K562 (cell line): Measurements from ENCODE around the gene USP5. TPM values are rescaled to one million over a fixed set of nuclear protein-coding genes. Genes with fewer than 3 reads are reported as not detected.
A peak's percentile ranks its signal among the peaks of the same experiment; 100 is the strongest.
"Not testable (repeated sequence)": the region's sequence is repeated elsewhere in the genome, so short reads cannot be mapped to it uniquely, and the experiment has no call there.

Experiments
- ATAC-seq: fragments of 200-7000 bp; cut with Tn5 transposase; 3 replicates; pipeline ENCODE4 v1.9.1; 2020; ENCODE audit warnings: moderate library complexity
- BruUV-seq: library from RNA; stranded (reverse); fragments of 400-500 nt; replicated peaks from 2 replicates; lab custom pipeline; 2021; lab: Mats Ljungman, UMichigan
- CTCF ChIA-PET: fragments of 300-600 bp; formaldehyde crosslinking; extraction: SDS; loops from one replicate; lab custom pipeline; 2021; ENCODE audit warnings: low intra/inter-chr PET ratio; lab: Yijun Ruan, JAX
- POLR2A ChIA-PET: fragments of 300-600, 350-650 bp; sonication (Branson Sonifier 250); formaldehyde crosslinking; extraction: SDS; loops from one replicate; lab custom pipeline; 2021; ENCODE audit warnings: antibody characterized with exemption, inconsistent platforms; lab: Yijun Ruan, JAX
- DNase-seq, 4 experiments: peaks; one replicate each; pipeline versions ENCODE4 v3.0.0 to v3.0.0-alpha.2; 2011 to 2018; ENCODE audit warnings: low spot score in 3 of 4, mixed read lengths in 3 of 4; ENCODE audit errors: extremely low read depth in 1 of 4
- FAIRE-seq: peaks from 2 replicates; lab custom pipeline; 2011; peaks lifted over from hg19 to GRCh38; lab: Jason Lieb, UNC
- H2AFZ ChIP-seq: 2 replicates; pipeline ENCODE4 v1.6.0; 2011; ENCODE audit warnings: low read depth, low read length, control low read depth, inconsistent platforms
- H3K27ac ChIP-seq: fragments of 200-600 bp; 3 replicates; pipeline ENCODE4 v1.8.0; 2011; ENCODE audit warnings: low read depth, mild to moderate bottlenecking, control low read depth, inconsistent platforms, low read length, moderate library complexity, mixed read lengths; ENCODE audit errors: extremely low read depth
- H3K27me3 ChIP-seq, 2 experiments: fragments of 300-600 bp in 1 of 2; 2 replicates in 1 of 2; 3 replicates in 1 of 2; pipeline versions ENCODE4 v1.6.0 to v1.8.0; 2011; ENCODE audit warnings: inconsistent platforms in 2 of 2, low read length in 2 of 2, mild to moderate bottlenecking in 1 of 2, mixed read lengths in 1 of 2, moderate library complexity in 1 of 2; ENCODE audit not compliant: control insufficient read depth in 2 of 2, insufficient read depth in 2 of 2
- H3K36me3 ChIP-seq: fragments of 300-600 bp; 3 replicates; pipeline ENCODE4 v1.8.0; 2011; ENCODE audit warnings: mild to moderate bottlenecking, low read length, inconsistent platforms; ENCODE audit not compliant: control insufficient read depth, insufficient read depth
- H3K4me1 ChIP-seq, 2 experiments: fragments of 200-600 bp in 1 of 2; replicated peaks in 1 of 2; 2 replicates in 1 of 2; 3 replicates in 1 of 2; pipeline versions ENCODE4 v1.5.1 to v1.8.0; 2011; ENCODE audit warnings: inconsistent platforms in 2 of 2, low read length in 2 of 2, mild to moderate bottlenecking in 1 of 2, mixed read lengths in 1 of 2, moderate library complexity in 1 of 2; ENCODE audit not compliant: control insufficient read depth in 2 of 2, insufficient read depth in 2 of 2
- H3K4me2 ChIP-seq: 2 replicates; pipeline ENCODE4 v1.6.1; 2011; ENCODE audit warnings: low read length, control low read depth, inconsistent platforms, mixed read lengths; ENCODE audit not compliant: insufficient read depth
- H3K4me3 ChIP-seq: fragments of 200-600 bp; sonication (generic), shearing (Covaris generic); 2 replicates; pipeline ENCODE4 v1.5.1; 2016; ENCODE audit warnings: control low read depth, inconsistent platforms
- H3K79me2 ChIP-seq: fragments of 200-600 bp; 3 replicates; pipeline ENCODE4 v1.8.0; 2011; ENCODE audit warnings: low read length, inconsistent platforms; ENCODE audit not compliant: control insufficient read depth, insufficient read depth
- H3K9ac ChIP-seq, 2 experiments: 2 replicates each; pipeline versions ENCODE4 v1.6.0 to v1.6.1; 2011; ENCODE audit warnings: low read depth in 2 of 2, low read length in 2 of 2, control low read depth in 1 of 2, inconsistent platforms in 1 of 2, mild to moderate bottlenecking in 1 of 2, mixed read lengths in 1 of 2; ENCODE audit not compliant: insufficient read depth in 1 of 2
- H3K9me1 ChIP-seq: one replicate; pipeline ENCODE4 v1.6.0; 2011; ENCODE audit warnings: inconsistent platforms, mild to moderate bottlenecking, low read length, moderate library complexity; ENCODE audit not compliant: control insufficient read depth, insufficient read depth
- H3K9me3 ChIP-seq: replicated peaks from 2 replicates; pipeline ENCODE4 v1.5.1; 2011; ENCODE audit warnings: low read depth, low read length, inconsistent platforms; ENCODE audit not compliant: control insufficient read depth, insufficient read depth
- H4K20me1 ChIP-seq: replicated peaks from 2 replicates; pipeline ENCODE4 v1.6.1; 2011; ENCODE audit warnings: low read length, inconsistent platforms, mixed read lengths; ENCODE audit not compliant: control insufficient read depth, insufficient read depth
- C11orf30 ChIP-seq: fragments of 450-650 bp; IDR thresholded peaks from 2 replicates; pipeline ENCODE4 v1.6.1; 2016; ENCODE audit warnings: low read depth, mild to moderate bottlenecking
- HDAC1 ChIP-seq, 2 experiments: fragments of 450-650 bp; IDR thresholded peaks; 2 replicates each; pipeline ENCODE4 v1.6.1; 2016 to 2017; ENCODE audit warnings: inconsistent platforms in 1 of 2, mild to moderate bottlenecking in 1 of 2, moderate library complexity in 1 of 2
- KDM5B ChIP-seq: fragments of 200-600 bp; sonication (generic); IDR thresholded peaks from 2 replicates; pipeline ENCODE4 v1.6.1; 2012; ENCODE audit warnings: low read depth, mild to moderate bottlenecking, moderate library complexity, low read length, control low read depth, inconsistent platforms; ENCODE audit not compliant: insufficient replicate concordance
- MAFF ChIP-seq: IDR thresholded peaks from 2 replicates; pipeline ENCODE4 v1.6.1; 2012; ENCODE audit warnings: low read length, improper control_type of control experiment
- MAFK ChIP-seq: IDR thresholded peaks from 2 replicates; pipeline ENCODE4 v1.6.1; 2011; ENCODE audit warnings: low read length, improper control_type of control experiment
- XRCC3 ChIP-seq: fragments of 450-650 bp; IDR thresholded peaks from 2 replicates; pipeline ENCODE4 v1.6.1; 2017; ENCODE audit warnings: mild to moderate bottlenecking, moderate library complexity
- ZNF124 ChIP-seq: sonication (generic); formaldehyde crosslinking; IDR thresholded peaks from 2 replicates; pipeline ENCODE4 v1.8.1; 2022; ENCODE audit warnings: missing genetic modification reagents
- ZNF316 ChIP-seq: fragments of 450-650 bp; IDR thresholded peaks from 2 replicates; pipeline ENCODE4 v1.6.1; 2016
- WGBS: fragments of 100-300 bp; shearing (Covaris generic); methylation state at CpG from one replicate; pipeline ENCODE4 v1.1.6; 2016; ENCODE audit warnings: low coverage, mixed read lengths; ENCODE audit not compliant: insufficient coverage; ENCODE audit errors: missing lambda C conversion rate; 5-methylcytosine and 5-hydroxymethylcytosine counted together
- in situ Hi-C: fragments of 300-500 bp; cut with MboI; formaldehyde crosslinking; loops from 4 replicates; pipeline ENCODE4 v1.15.0; 2018; ENCODE audit warnings: inconsistent platforms, mixed read lengths
- intact Hi-C: fragments of 100-400 bp; cut with micrococcal nuclease; formaldehyde crosslinking; loops from 2 replicates; pipeline ENCODE4 v1.14.2; 2022
- polyA plus RNA-seq, 8 experiments: library from polyadenylated mRNA; depleted of rRNA in 4 of 8; stranded (reverse) in 5 of 8; unstranded in 3 of 8; fragments of >200 nt; fragmentation: Nextera tagmentation in 2 of 8; fragmentation: Illumina TruSeq in 1 of 8; extraction: Ambion mirVana in 2 of 8; extraction: Trizol in 1 of 8; gene quantifications; 2 replicates each; pipeline versions ENCODE4 v1.2.1 to v1.2.3, GENCODE V29; 2011 to 2014; ENCODE audit warnings: inconsistent platforms in 1 of 8, missing spikeins in 1 of 8
- total RNA-seq, 7 experiments: library from RNA; depleted of rRNA in 6 of 7; stranded (reverse); fragments of >200 nt in 6 of 7; fragmentation: Illumina TruSeq in 2 of 7; extraction: Trizol in 2 of 7; gene quantifications; 2 replicates each; pipeline versions ENCODE4 v1.2.1 to v1.2.3, GENCODE V29; 2011 to 2021; ENCODE audit warnings: low replicate concordance in 1 of 7

Gene USP5
- total and polyA plus RNA-seq, 9 of the 15 experiments (the other 6 are each of a cell fraction or from before 2014, with no cell fraction given): 1.4 to 107 (median 48.6) TPM

GRCh38 chr12:6888360-6888759 is 36.4 kb downstream of the USP5 start:
- no peak overlapping the region for H3K4me3 ChIP-seq
- H3K4me2 ChIP-seq: no peak overlapping the region
- 0 out of 3 replicates have a peak, but pooled peaks cover 2% of the 10 kb centered on the region for H3K79me2 ChIP-seq
- no TSS peak for BruUV-seq
- CTCF ChIA-PET: no interaction called here
- TF ChIP-seq MAFK (peak; percentile 41; the same call in 1 of the 2 replicates), ZNF124 (CRISPR knock-in tag) (no peak), KDM5B (no peak), C11orf30 (peak; percentile 47; the same call in 1 of the 2 replicates), HDAC1 (IDR thresholded peaks at IDR 0.05) (no peak), ZNF316 (peak; percentile 57; the same call in 1 of the 2 replicates), MAFF (peak; percentile 32; the same call in 1 of the 2 replicates), XRCC3 (no peak)
- intact Hi-C loops: no loop called here
- H3K27me3 ChIP-seq: no peaks in the 10 kb centered on the region
- no peak for ATAC-seq
- H2AFZ ChIP-seq: no peak overlapping the region
- H3K9me1 ChIP-seq: no peaks in the 10 kb centered on the region
- no peak overlapping the region for H3K27ac ChIP-seq
- FAIRE-seq: no peak
- DNase-seq: no peak
- POLR2A ChIA-PET: interaction anchor here (0.6 to 1.4 kb wide), 2 partner anchors 15 to 20 kb away, joined by 3 to 5 read pairs; partner anchors contain the start of gene SPSB2
- peaks cover 14% of the 10 kb centered on the region; the same call in 1 of the 3 replicates for H3K36me3 ChIP-seq
- H3K4me1 ChIP-seq: peaks cover 12 to 23% of the 10 kb centered on the region in 2 experiments; a peak in 4 of 5 replicates
- no peaks in the 10 kb centered on the region for H4K20me1 ChIP-seq
- in situ Hi-C loops: no loop called here
- WGBS: 88% methylated on average over 2 of the region's 2 CpGs
- H3K9me3 ChIP-seq: no peaks in the 10 kb centered on the region
- H3K9ac ChIP-seq: no peak overlapping the region

- H4K20me1 ChIP-seq, intact Hi-C loops, FAIRE-seq, H3K4me2 ChIP-seq, H2AFZ ChIP-seq, H3K27me3 ChIP-seq, BruUV-seq, DNase-seq, H3K9ac ChIP-seq, H3K79me2 ChIP-seq, H3K9me3 ChIP-seq, H3K4me3 ChIP-seq, H3K27ac ChIP-seq, CTCF ChIA-PET, H3K9me1 ChIP-seq, ATAC-seq, in situ Hi-C loops: not testable (repeated sequence)
- POLR2A ChIA-PET: interaction anchor here (0.6 kb wide), 1 partner anchor 21 kb away, joined by 3 read pairs; no protein-coding TSS in a partner anchor
- Histone ChIP-seq H3K4me1 (peaks cover 12 to 23% of the 10 kb centered on the region in 2 experiments; a peak in 4 of 5 replicates), H3K36me3 (peaks cover 13% of the 10 kb centered on the region; the same call in 1 of the 3 replicates)
- WGBS: 70% methylated on average over 3 of the region's 7 CpGs
These were observed 36.8 kb downstream of the USP5 start for GRCh38 chr12:6888794-6889193.
